ENCODE data around the gene RNF225.

DNA sequence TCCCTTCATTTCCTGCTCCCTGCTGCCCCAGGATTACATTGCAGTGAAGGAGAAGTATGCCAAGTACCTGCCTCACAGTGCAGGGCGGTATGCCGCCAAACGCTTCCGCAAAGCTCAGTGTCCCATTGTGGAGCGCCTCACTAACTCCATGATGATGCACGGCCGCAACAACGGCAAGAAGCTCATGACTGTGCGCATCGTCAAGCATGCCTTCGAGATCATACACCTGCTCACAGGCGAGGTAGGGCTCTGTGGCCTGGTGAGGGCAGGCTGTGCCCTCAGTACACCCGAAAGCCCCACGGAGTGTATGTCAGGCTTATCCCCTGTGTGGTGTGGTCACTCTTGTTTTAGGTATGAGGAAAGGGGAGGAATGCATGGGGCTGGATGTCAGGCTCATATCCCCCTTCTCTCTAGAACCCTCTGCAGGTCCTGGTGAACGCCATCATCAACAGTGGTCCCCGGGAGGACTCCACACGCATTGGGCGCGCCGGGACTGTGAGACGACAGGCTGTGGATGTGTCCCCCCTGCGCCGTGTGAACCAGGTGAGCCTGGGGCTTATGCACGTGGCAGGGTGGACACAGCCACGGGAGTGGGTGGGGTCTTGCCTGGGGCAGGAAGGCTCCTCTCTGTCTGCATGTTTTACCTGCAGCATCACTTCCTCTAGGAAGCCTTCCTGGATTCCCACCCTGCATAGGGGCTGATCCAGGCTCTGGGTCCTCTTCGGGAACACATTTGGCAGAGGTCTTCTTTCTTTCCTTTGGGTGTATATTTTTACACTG, 2.3 kb upstream of the RNF225 start:
- TF ChIP-seq, protein P1, sequence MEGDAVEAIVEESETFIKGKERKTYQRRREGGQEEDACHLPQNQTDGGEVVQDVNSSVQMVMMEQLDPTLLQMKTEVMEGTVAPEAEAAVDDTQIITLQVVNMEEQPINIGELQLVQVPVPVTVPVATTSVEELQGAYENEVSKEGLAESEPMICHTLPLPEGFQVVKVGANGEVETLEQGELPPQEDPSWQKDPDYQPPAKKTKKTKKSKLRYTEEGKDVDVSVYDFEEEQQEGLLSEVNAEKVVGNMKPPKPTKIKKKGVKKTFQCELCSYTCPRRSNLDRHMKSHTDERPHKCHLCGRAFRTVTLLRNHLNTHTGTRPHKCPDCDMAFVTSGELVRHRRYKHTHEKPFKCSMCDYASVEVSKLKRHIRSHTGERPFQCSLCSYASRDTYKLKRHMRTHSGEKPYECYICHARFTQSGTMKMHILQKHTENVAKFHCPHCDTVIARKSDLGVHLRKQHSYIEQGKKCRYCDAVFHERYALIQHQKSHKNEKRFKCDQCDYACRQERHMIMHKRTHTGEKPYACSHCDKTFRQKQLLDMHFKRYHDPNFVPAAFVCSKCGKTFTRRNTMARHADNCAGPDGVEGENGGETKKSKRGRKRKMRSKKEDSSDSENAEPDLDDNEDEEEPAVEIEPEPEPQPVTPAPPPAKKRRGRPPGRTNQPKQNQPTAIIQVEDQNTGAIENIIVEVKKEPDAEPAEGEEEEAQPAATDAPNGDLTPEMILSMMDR (IDR thresholded peaks at IDR 0.05; ENCODE audit: insufficient read depth, low read depth, low read length) = no peak
- TF ChIP-seq EZH2 (IDR thresholded peaks at IDR 0.05; ENCODE audit: insufficient read depth, low read length) = no peak
